HepG2 (cell line): ENCODE data around the gene CCDC85C.

Experiments
- POLR2AphosphoS5 ChIP-seq: IDR thresholded peaks from 2 replicates; pipeline ENCODE4 v1.6.1; 2012; ENCODE audit warnings: low read depth, low read length
- TF ChIP-seq, protein P1 (sequence below): sonication (generic); formaldehyde crosslinking; IDR thresholded peaks from 2 replicates; pipeline ENCODE4 v1.8.0; 2022; ENCODE audit warnings: mild to moderate bottlenecking, missing genetic modification reagents, borderline replicate concordance
- TF ChIP-seq, protein P2 (sequence below): sonication (generic); formaldehyde crosslinking; IDR thresholded peaks from 2 replicates; pipeline ENCODE4 v1.9.0; 2021; ENCODE audit warnings: missing genetic modification reagents, mild to moderate bottlenecking, borderline replicate concordance

DNA sequence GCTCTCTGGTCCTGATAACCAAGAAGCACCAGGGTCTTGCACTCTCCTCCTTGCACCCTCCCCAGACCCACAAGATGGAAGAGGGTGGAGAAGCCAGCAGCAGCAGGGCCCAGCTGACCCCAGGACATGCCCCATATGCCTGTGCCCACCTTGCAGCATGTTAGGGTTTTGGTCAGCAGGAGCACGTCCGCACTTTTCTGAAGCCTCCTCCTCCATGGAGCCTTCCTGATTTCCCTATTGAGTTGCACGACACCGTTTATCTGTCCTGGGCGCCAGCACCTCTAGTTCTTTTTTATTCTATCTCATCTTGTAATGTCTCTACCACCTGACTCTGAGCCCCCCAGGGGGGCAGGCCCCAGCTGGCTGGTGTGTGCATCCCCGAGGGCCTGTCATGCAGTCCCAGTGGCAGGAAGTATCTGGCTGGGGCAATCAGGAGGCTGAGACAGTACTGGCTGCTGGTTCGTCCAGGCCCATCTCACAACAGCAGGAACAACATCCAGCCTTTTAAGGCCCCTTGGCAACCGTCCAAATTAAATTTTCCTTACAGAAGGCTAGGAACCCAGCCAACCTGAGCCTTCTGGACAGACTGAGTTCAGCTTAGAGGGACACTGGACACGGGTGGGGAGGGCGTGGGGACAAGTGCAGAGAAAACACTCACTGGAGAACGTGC, 39.6 kb downstream of the CCDC85C start:
- TF ChIP-seq POLR2AphosphoS5: no peak
- TF ChIP-seq, protein P1, sequence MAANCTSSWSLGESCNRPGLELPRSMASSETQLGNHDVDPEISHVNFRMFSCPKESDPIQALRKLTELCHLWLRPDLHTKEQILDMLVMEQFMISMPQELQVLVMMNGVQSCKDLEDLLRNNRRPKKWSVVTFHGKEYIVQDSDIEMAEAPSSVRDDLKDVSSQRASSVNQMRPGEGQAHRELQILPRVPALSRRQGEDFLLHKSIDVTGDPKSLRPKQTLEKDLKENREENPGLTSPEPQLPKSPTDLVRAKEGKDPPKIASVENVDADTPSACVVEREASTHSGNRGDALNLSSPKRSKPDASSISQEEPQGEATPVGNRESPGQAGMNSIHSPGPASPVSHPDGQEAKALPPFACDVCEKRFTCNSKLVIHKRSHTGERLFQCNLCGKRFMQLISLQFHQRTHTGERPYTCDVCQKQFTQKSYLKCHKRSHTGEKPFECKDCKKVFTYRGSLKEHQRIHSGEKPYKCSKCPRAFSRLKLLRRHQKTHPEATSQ (CRISPR knock-in tag): no peak
- TF ChIP-seq, protein P2, sequence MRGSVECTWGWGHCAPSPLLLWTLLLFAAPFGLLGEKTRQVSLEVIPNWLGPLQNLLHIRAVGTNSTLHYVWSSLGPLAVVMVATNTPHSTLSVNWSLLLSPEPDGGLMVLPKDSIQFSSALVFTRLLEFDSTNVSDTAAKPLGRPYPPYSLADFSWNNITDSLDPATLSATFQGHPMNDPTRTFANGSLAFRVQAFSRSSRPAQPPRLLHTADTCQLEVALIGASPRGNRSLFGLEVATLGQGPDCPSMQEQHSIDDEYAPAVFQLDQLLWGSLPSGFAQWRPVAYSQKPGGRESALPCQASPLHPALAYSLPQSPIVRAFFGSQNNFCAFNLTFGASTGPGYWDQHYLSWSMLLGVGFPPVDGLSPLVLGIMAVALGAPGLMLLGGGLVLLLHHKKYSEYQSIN (CRISPR knock-in tag): no peak
